Measurements from ENCODE around the gene SLC43A1. TPM values are rescaled to one million over a fixed set of nuclear protein-coding genes. Genes with fewer than 3 reads are reported as not detected.

Gene SLC43A1
- polyA plus RNA-seq, 1 of the 3 experiments (the other 2 are of a cell fraction): 4.4 TPM

- no peak for TF ChIP-seq RXRA (IDR thresholded peaks at IDR 0.05; ENCODE audit: borderline replicate concordance, low read depth)
- no peak for TF ChIP-seq PBX3 (IDR thresholded peaks at IDR 0.05)
- no peak for TF ChIP-seq RCOR1 (IDR thresholded peaks at IDR 0.05; ENCODE audit: low read length)
- no peak for TF ChIP-seq MXI1 (IDR thresholded peaks at IDR 0.05; ENCODE audit: low read depth, low read length)
- no peak for TF ChIP-seq ELF1 (IDR thresholded peaks at IDR 0.05)
- TF ChIP-seq POLR2AphosphoS5 (IDR thresholded peaks at IDR 0.05; ENCODE audit: low read depth, low read length): no peak
- TF ChIP-seq, protein P1, sequence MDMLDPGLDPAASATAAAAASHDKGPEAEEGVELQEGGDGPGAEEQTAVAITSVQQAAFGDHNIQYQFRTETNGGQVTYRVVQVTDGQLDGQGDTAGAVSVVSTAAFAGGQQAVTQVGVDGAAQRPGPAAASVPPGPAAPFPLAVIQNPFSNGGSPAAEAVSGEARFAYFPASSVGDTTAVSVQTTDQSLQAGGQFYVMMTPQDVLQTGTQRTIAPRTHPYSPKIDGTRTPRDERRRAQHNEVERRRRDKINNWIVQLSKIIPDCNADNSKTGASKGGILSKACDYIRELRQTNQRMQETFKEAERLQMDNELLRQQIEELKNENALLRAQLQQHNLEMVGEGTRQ (IDR thresholded peaks at IDR 0.05; ENCODE audit: borderline replicate concordance, low read depth, low read length): no peak
- no peak for TF ChIP-seq FOXM1 (IDR thresholded peaks at IDR 0.05; ENCODE audit: low read depth)
- no peak for TF ChIP-seq FOSL2 (IDR thresholded peaks at IDR 0.05; ENCODE audit: borderline replicate concordance, low read depth)
- TF ChIP-seq TCF12 (IDR thresholded peaks at IDR 0.05): no peak
- TF ChIP-seq, protein P2, sequence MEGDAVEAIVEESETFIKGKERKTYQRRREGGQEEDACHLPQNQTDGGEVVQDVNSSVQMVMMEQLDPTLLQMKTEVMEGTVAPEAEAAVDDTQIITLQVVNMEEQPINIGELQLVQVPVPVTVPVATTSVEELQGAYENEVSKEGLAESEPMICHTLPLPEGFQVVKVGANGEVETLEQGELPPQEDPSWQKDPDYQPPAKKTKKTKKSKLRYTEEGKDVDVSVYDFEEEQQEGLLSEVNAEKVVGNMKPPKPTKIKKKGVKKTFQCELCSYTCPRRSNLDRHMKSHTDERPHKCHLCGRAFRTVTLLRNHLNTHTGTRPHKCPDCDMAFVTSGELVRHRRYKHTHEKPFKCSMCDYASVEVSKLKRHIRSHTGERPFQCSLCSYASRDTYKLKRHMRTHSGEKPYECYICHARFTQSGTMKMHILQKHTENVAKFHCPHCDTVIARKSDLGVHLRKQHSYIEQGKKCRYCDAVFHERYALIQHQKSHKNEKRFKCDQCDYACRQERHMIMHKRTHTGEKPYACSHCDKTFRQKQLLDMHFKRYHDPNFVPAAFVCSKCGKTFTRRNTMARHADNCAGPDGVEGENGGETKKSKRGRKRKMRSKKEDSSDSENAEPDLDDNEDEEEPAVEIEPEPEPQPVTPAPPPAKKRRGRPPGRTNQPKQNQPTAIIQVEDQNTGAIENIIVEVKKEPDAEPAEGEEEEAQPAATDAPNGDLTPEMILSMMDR (IDR thresholded peaks at IDR 0.05): no peak
- no peak for TF ChIP-seq SIN3A (IDR thresholded peaks at IDR 0.05; ENCODE audit: borderline replicate concordance, low read depth, low read length)
- TF ChIP-seq GATA2 (CRISPR knock-in tag; IDR thresholded peaks at IDR 0.05): no peak
- TF ChIP-seq SMC3 (IDR thresholded peaks at IDR 0.05; ENCODE audit: low read depth, low read length): no peak
- TF ChIP-seq GABPA (IDR thresholded peaks at IDR 0.05; ENCODE audit: low read depth): no peak
- TF ChIP-seq EP300 (IDR thresholded peaks at IDR 0.05; ENCODE audit: borderline replicate concordance in 1 of 2, low read depth in 1 of 2, low read length in 1 of 2): no peak
- TF ChIP-seq RFX5 (IDR thresholded peaks at IDR 0.05; ENCODE audit: low read length): no peak
- POLR2A ChIA-PET: no interaction called here
Measured at GRCh38 chr11:57471496-57471895, 44.0 kb downstream of the SLC43A1 start.

More at GRCh38 chr11:57471496-57471895, 44.0 kb downstream of the SLC43A1 start:
- no peak overlapping the region for H3K4me2 ChIP-seq
- H3K27ac ChIP-seq (ENCODE audit: low read depth in 2 of 2, low read length in 1 of 2): no peak overlapping the region
- H3K79me2 ChIP-seq (ENCODE audit: insufficient read depth): no peaks in the 10 kb centered on the region
- no peaks in the 10 kb centered on the region for H4K20me1 ChIP-seq (ENCODE audit: insufficient read depth)
- H3K36me3 ChIP-seq (replicated peaks in 1 of 2; ENCODE audit: control insufficient read depth in 1 of 2, insufficient read depth in 2 of 2, low read length in 1 of 2): no peaks in the 10 kb centered on the region
- 76% methylated on average over 3 of the region's 3 CpGs for whole genome bisulfite sequencing (ENCODE audit: low lambda C conversion rate)
- no peaks in the 10 kb centered on the region for H3K9me3 ChIP-seq
- no peak overlapping the region for H3K9ac ChIP-seq
- peaks cover 0 to 4% of the 10 kb centered on the region in 2 experiments; a peak in 1 of 4 replicates for H3K4me1 ChIP-seq (ENCODE audit: control insufficient read depth in 1 of 2, insufficient read depth in 2 of 2, low read depth in 1 of 2, low read length in 1 of 2)
- no peak overlapping the region for H3K4me3 ChIP-seq (ENCODE audit: low read depth in 2 of 2, low read length in 1 of 2)
- no peaks in the 10 kb centered on the region for H3F3A ChIP-seq (replicated peaks; ENCODE audit: insufficient read depth)
- DNase-seq: no peak
- no peak overlapping the region for H2AFZ ChIP-seq (ENCODE audit: low read depth)
- no peaks in the 10 kb centered on the region for H3K9me2 ChIP-seq
- CTCF ChIA-PET: interaction anchor here (0.9 to 6.4 kb wide), 5 partner anchors 10 to 56 kb away, joined by 3 to 38 read pairs (median 19); partner anchors contain the start of gene RTN4RL2
- H3K27me3 ChIP-seq (ENCODE audit: insufficient read depth): no peaks in the 10 kb centered on the region

Data from SK-N-SH (cell line).